WTC11 (cell line): ENCODE data around the gene RNF182.

Experiments used
- ATF3 ChIP-seq: sonication (generic); formaldehyde crosslinking; conservative IDR thresholded peaks from 2 replicates; pipeline ENCODE4 v1.8.1; 2022; ENCODE audit warnings: mild to moderate bottlenecking, missing genetic modification reagents
- CREB1 ChIP-seq: sonication (generic); formaldehyde crosslinking; IDR thresholded peaks from 2 replicates; pipeline ENCODE4 v1.8.0; 2023; ENCODE audit warnings: mild to moderate bottlenecking, missing genetic modification reagents
- CTCF ChIP-seq: fragments of 200-600 bp; IDR thresholded peaks from 2 replicates; pipeline ENCODE4 v1.8.0; 2022; ENCODE audit warnings: antibody characterized with exemption
- ELF4 ChIP-seq: sonication (generic); formaldehyde crosslinking; IDR thresholded peaks from 2 replicates; pipeline ENCODE4 v1.8.1; 2022; ENCODE audit warnings: low read depth, mild to moderate bottlenecking, moderate library complexity, missing genetic modification reagents
- FOXK1 ChIP-seq: sonication (generic); formaldehyde crosslinking; IDR thresholded peaks from 2 replicates; pipeline ENCODE4 v1.8.0; 2022; ENCODE audit warnings: mild to moderate bottlenecking, moderate library complexity, missing genetic modification reagents
- IRF2 ChIP-seq: sonication (generic); formaldehyde crosslinking; IDR thresholded peaks from 2 replicates; pipeline ENCODE4 v1.8.0; 2022; ENCODE audit warnings: low read depth, missing genetic modification reagents, borderline replicate concordance
- JUN ChIP-seq: sonication (generic); formaldehyde crosslinking; IDR thresholded peaks from 2 replicates; pipeline ENCODE4 v1.8.0; 2023; ENCODE audit warnings: mild to moderate bottlenecking, missing genetic modification reagents
- USF2 ChIP-seq: sonication (generic); formaldehyde crosslinking; IDR thresholded peaks from 2 replicates; pipeline ENCODE4 v1.8.1; 2023; ENCODE audit warnings: mild to moderate bottlenecking, missing genetic modification reagents, moderate library complexity
- ZNF263 ChIP-seq: sonication (generic); formaldehyde crosslinking; IDR thresholded peaks from 2 replicates; pipeline ENCODE4 v1.8.1; 2022; ENCODE audit warnings: low read depth, mild to moderate bottlenecking, moderate library complexity, missing genetic modification reagents
- ZNF317 ChIP-seq: sonication (generic); formaldehyde crosslinking; IDR thresholded peaks from 2 replicates; pipeline ENCODE4 v1.8.1; 2023; ENCODE audit warnings: low read depth, mild to moderate bottlenecking, moderate library complexity, missing genetic modification reagents, borderline replicate concordance
- TF ChIP-seq, protein P1 (sequence below): sonication (generic); formaldehyde crosslinking; IDR thresholded peaks from 2 replicates; pipeline ENCODE4 v1.8.1; 2022; ENCODE audit warnings: missing genetic modification reagents, borderline replicate concordance

DNA sequence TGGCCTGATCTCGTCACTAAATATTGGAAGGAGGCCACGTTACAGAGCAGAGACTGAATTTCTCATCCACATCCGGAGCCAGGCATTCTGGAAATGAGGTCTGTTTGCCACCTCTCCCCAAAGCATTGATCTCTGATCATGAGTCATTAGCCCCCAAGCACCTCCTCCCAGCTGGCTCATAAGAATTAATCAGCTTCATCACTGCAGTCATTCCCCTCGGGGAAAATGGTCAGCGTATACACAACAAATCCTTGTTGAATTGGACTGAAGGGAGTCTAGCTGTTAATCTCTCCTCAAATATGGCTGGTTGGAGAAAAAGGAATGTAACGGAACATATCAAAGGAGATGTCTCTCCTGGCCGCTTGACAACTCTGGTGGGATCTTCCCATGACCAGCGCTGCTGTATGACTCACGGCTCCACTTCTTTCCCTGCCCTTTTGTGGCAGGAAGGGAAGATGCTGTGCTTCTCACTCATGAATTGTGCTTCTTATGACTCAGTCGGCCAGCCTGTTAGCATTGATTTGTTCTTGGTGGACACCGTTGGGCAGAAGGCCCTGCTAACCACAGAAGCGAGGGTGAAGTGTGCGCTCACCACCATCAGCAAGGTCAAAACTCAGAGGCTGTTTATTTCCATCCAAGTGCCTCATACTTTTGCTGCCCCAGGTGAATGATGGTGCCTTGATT, 76.7 kb downstream of the RNF182 start:
- TF ChIP-seq ATF3 (CRISPR knock-in tag) (no peak), CTCF (no peak), FOXK1 (no peak), CREB1 (CRISPR knock-in tag) (no peak), ZNF317 (no peak), USF2 (no peak), JUN (no peak), ELF4 (CRISPR knock-in tag) (no peak), IRF2 (CRISPR knock-in tag) (no peak), ZNF263 (no peak)
- TF ChIP-seq, protein P1, sequence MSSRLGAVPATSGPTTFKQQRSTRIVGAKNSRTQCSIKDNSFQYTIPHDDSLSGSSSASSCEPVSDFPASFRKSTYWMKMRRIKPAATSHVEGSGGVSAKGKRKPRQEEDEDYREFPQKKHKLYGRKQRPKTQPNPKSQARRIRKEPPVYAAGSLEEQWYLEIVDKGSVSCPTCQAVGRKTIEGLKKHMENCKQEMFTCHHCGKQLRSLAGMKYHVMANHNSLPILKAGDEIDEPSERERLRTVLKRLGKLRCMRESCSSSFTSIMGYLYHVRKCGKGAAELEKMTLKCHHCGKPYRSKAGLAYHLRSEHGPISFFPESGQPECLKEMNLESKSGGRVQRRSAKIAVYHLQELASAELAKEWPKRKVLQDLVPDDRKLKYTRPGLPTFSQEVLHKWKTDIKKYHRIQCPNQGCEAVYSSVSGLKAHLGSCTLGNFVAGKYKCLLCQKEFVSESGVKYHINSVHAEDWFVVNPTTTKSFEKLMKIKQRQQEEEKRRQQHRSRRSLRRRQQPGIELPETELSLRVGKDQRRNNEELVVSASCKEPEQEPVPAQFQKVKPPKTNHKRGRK (CRISPR knock-in tag): no peak
